Measurements from ENCODE around the gene PARD3. TPM values are rescaled to one million over a fixed set of nuclear protein-coding genes. Genes with fewer than 3 reads are reported as not detected.

PARD3 gene
- total and polyA plus RNA-seq, 10 of the 15 experiments (the other 5 are each of a cell fraction or from before 2014, with no cell fraction given), result 2.6 to 43.1 (median 13.9) TPM

GRCh38 chr10:34606890-34607289, 208.2 kb downstream of the PARD3 start:
- Histone ChIP-seq H4K20me1 (ENCODE audit: control insufficient read depth, insufficient read depth) (no peaks in the 10 kb centered on the region), H3K27ac (ENCODE audit: control insufficient read depth, insufficient read depth) (no peak overlapping the region), H3K27me3 (replicated peaks in 1 of 2; ENCODE audit: control insufficient read depth in 2 of 2, insufficient read depth in 2 of 2, low read length in 1 of 2) (no peaks in the 10 kb centered on the region), H3K36me3 (ENCODE audit: control insufficient read depth in 2 of 2, insufficient read depth in 2 of 2, low read length in 1 of 2) (no peaks in the 10 kb centered on the region), H3K9me3 (replicated peaks; ENCODE audit: control insufficient read depth, insufficient read depth, low read length) (no peaks in the 10 kb centered on the region; the same call in 2 of the 3 replicates), H3K4me3 (no peak overlapping the region), H3K4me2 (ENCODE audit: control insufficient read depth, insufficient read depth) (no peak overlapping the region), H3K4me1 (ENCODE audit: control insufficient read depth, insufficient read depth, low read length) (no peaks in the 10 kb centered on the region), H2AFZ (ENCODE audit: control insufficient read depth, low read depth, low read length) (no peak overlapping the region), H3K9ac (ENCODE audit: control insufficient read depth, insufficient read depth, low read length) (no peak overlapping the region), H3K79me2 (ENCODE audit: control insufficient read depth, insufficient read depth, low read length) (no peaks in the 10 kb centered on the region)
- WGBS (ENCODE audit: insufficient coverage, insufficient replicate concordance, low lambda C conversion rate, missing lambda C conversion rate), result 10% methylated on average over 4 of the region's 4 CpGs
- SMC1A ChIA-PET (ENCODE audit: uncharacterized antibody, unreplicated experiment), result interaction anchor here (0.6 to 1.7 kb wide), 11 partner anchors 9 to 437 kb away, joined by 3 to 10 read pairs (median 3); no protein-coding TSS in a partner anchor
- DNase-seq (ENCODE audit: low read depth, low spot score), result no peak
- no peak for ATAC-seq
- intact Hi-C loops (cut with micrococcal nuclease; ENCODE audit: unreplicated experiment), result no loop called here
- RAD21 ChIA-PET (ENCODE audit: unreplicated experiment), result interaction anchor here (0.7 to 1.5 kb wide), 4 partner anchors 12 to 30 kb away, joined by 3 to 4 read pairs (median 3); no protein-coding TSS in a partner anchor
- POLR2A ChIA-PET, result interaction anchor here (0.6 to 1.5 kb wide), 7 partner anchors 11 to 939 kb away, joined by 3 to 9 read pairs (median 6); no protein-coding TSS in a partner anchor
- TF ChIP-seq CREB1 (IDR thresholded peaks at IDR 0.05; ENCODE audit: low read depth), result no peak
- TF ChIP-seq ESRRA (IDR thresholded peaks at IDR 0.05; ENCODE audit: low read length), result no peak
- CTCF ChIA-PET, result interaction anchor here (0.6 to 2.3 kb wide), 9 partner anchors 8 to 350 kb away, joined by 3 to 6 read pairs (median 3); no protein-coding TSS in a partner anchor
- no peak for FAIRE-seq
- BruUV-seq (replicated peaks), result no TSS peak
- in situ Hi-C loops (cut with MboI), result no loop called here

- 72% methylated on average over 4 of the region's 4 CpGs for WGBS (ENCODE audit: insufficient coverage, insufficient replicate concordance, low lambda C conversion rate, missing lambda C conversion rate)
- no peak for DNase-seq (ENCODE audit: low read depth, low spot score)
- ChIA-PET SMC1A (ENCODE audit: uncharacterized antibody, unreplicated experiment) (interaction anchor here (1.1 kb wide), 1 partner anchor 65 kb away, joined by 5 read pairs; no protein-coding TSS in a partner anchor), CTCF (no interaction called here), RAD21 (ENCODE audit: unreplicated experiment) (interaction anchor here (1.5 kb wide), 1 partner anchor 10 kb away, joined by 4 read pairs; no protein-coding TSS in a partner anchor), POLR2A (no interaction called here)
- Histone ChIP-seq H3K9ac (ENCODE audit: control insufficient read depth, insufficient read depth, low read length) (no peak overlapping the region), H3K27me3 (replicated peaks in 1 of 2; ENCODE audit: control insufficient read depth in 2 of 2, insufficient read depth in 2 of 2, low read length in 1 of 2) (no peaks in the 10 kb centered on the region), H4K20me1 (ENCODE audit: control insufficient read depth, insufficient read depth) (no peaks in the 10 kb centered on the region), H3K4me3 (no peak overlapping the region), H2AFZ (ENCODE audit: control insufficient read depth, low read depth, low read length) (no peak overlapping the region), H3K4me2 (ENCODE audit: control insufficient read depth, insufficient read depth) (no peak overlapping the region), H3K36me3 (ENCODE audit: control insufficient read depth in 2 of 2, insufficient read depth in 2 of 2, low read length in 1 of 2) (no peaks in the 10 kb centered on the region), H3K4me1 (ENCODE audit: control insufficient read depth, insufficient read depth, low read length) (no peaks in the 10 kb centered on the region), H3K9me3 (replicated peaks; ENCODE audit: control insufficient read depth, insufficient read depth, low read length) (no peaks in the 10 kb centered on the region), H3K27ac (ENCODE audit: control insufficient read depth, insufficient read depth) (no peak overlapping the region), H3K79me2 (ENCODE audit: control insufficient read depth, insufficient read depth, low read length) (no peaks in the 10 kb centered on the region)
- no peak for ATAC-seq
- intact Hi-C loops (cut with micrococcal nuclease; ENCODE audit: unreplicated experiment), result no loop called here
- in situ Hi-C loops (cut with MboI), result no loop called here
- FAIRE-seq, result no peak
- TF ChIP-seq ATF3 (IDR thresholded peaks at IDR 0.05; ENCODE audit: borderline replicate concordance, extremely low read depth, low read depth, low read length), result no peak
- TF ChIP-seq FOXK2 (IDR thresholded peaks at IDR 0.05), result no peak
- no peak for TF ChIP-seq RFX5 (IDR thresholded peaks at IDR 0.05; ENCODE audit: low read depth, low read length)
- no peak for TF ChIP-seq NFIC (IDR thresholded peaks at IDR 0.05; ENCODE audit: low read depth, low read length)
- BruUV-seq (replicated peaks), result no TSS peak
These were observed 212.6 kb downstream of the PARD3 start for GRCh38 chr10:34602478-34602877.

Data from GM12878 (cell line).